HepG2 (cell line): Measurements from ENCODE around the gene GABARAPL2. TPM values are rescaled to one million over a fixed set of nuclear protein-coding genes. Genes with fewer than 3 reads are reported as not detected.

Experiments used
- ATAC-seq: fragments of 200-7000 bp; cut with Tn5 transposase; 3 replicates; pipeline ENCODE4 v1.9.1; 2020; ENCODE audit warnings: mild to moderate bottlenecking, moderate library complexity
- BruUV-seq: library from RNA; stranded (reverse); fragments of 400-500 nt; replicated peaks from 2 replicates; lab custom pipeline; 2021; lab: Mats Ljungman, UMichigan
- CTCF ChIA-PET: fragments of 300-600 bp; formaldehyde crosslinking; extraction: SDS; loops from one replicate; lab custom pipeline; 2021; ENCODE audit warnings: low total read pairs, inconsistent platforms, low intra/inter-chr PET ratio; lab: Yijun Ruan, JAX
- POLR2A ChIA-PET: fragments of 350-600 bp; sonication (Branson Sonifier 250); formaldehyde crosslinking; loops from one replicate; lab custom pipeline; 2020; ENCODE audit warnings: antibody characterized with exemption, inconsistent platforms; lab: Yijun Ruan, JAX
- DNase-seq: peaks from one replicate; pipeline ENCODE4 v3.0.0-alpha.2; 2015; ENCODE audit warnings: low spot score
- FAIRE-seq: peaks from 3 replicates; lab custom pipeline; 2011; peaks lifted over from hg19 to GRCh38; lab: Jason Lieb, UNC
- H2AFZ ChIP-seq: one replicate; pipeline ENCODE4 v1.6.1; 2011; ENCODE audit warnings: low read length, inconsistent platforms
- H3K27ac ChIP-seq: fragments of 300-600 bp; 3 replicates; pipeline ENCODE4 v1.8.0; 2011; ENCODE audit warnings: mixed run types, mild to moderate bottlenecking, mixed read lengths, low read length, inconsistent platforms; ENCODE audit not compliant: insufficient read depth; ENCODE audit errors: extremely low read length
- H3K27me3 ChIP-seq, 2 experiments: fragments of 200-600 bp in 1 of 2; 2 replicates in 1 of 2; 3 replicates in 1 of 2; pipeline versions ENCODE4 v1.6.0 to v1.8.0; 2011; ENCODE audit warnings: low read length in 2 of 2, mild to moderate bottlenecking in 2 of 2, moderate library complexity in 2 of 2, inconsistent platforms in 1 of 2; ENCODE audit not compliant: insufficient read depth in 2 of 2, control insufficient read depth in 1 of 2
- H3K36me3 ChIP-seq, 2 experiments: fragments of 200-600 bp in 1 of 2; replicated peaks in 1 of 2; 2 replicates in 1 of 2; 3 replicates in 1 of 2; pipeline versions ENCODE4 v1.5.1 to v1.8.0; 2011; ENCODE audit warnings: low read length in 2 of 2, inconsistent platforms in 1 of 2; ENCODE audit not compliant: insufficient read depth in 2 of 2, control insufficient read depth in 1 of 2
- H3K4me1 ChIP-seq: 2 replicates; pipeline ENCODE4 v1.5.1; 2012; ENCODE audit warnings: low read length, inconsistent platforms; ENCODE audit not compliant: insufficient read depth
- H3K4me2 ChIP-seq: 2 replicates; pipeline ENCODE4 v1.6.0; 2011; ENCODE audit warnings: low read depth, low read length, inconsistent platforms
- H3K4me3 ChIP-seq, 3 experiments: fragments of 200-600 bp in 1 of 3; sonication (generic), shearing (Covaris generic) in 1 of 3; replicated peaks in 1 of 3; 2 replicates each; pipeline ENCODE4 v1.5.1; 2011 to 2016; ENCODE audit warnings: low read length in 3 of 3, inconsistent platforms in 2 of 3, low read depth in 2 of 3, mild to moderate bottlenecking in 2 of 3, control low read depth in 1 of 3, mixed read lengths in 1 of 3; ENCODE audit not compliant: insufficient read depth in 1 of 3
- H3K79me2 ChIP-seq: one replicate; pipeline ENCODE4 v1.6.1; 2011; ENCODE audit warnings: low read length, inconsistent platforms; ENCODE audit not compliant: insufficient read depth
- H3K9ac ChIP-seq: 2 replicates; pipeline ENCODE4 v1.6.0; 2011; ENCODE audit warnings: mild to moderate bottlenecking, low read depth, low read length, inconsistent platforms; ENCODE audit not compliant: insufficient read depth
- H3K9me3 ChIP-seq: 2 replicates; pipeline ENCODE4 v1.5.1; 2012; ENCODE audit warnings: mild to moderate bottlenecking, low read length
- H4K20me1 ChIP-seq: 2 replicates; pipeline ENCODE4 v1.6.0; 2011; ENCODE audit warnings: inconsistent platforms, mild to moderate bottlenecking, low read length, moderate library complexity; ENCODE audit not compliant: insufficient read depth
- ARID2 ChIP-seq: sonication (generic); formaldehyde crosslinking; IDR thresholded peaks from 2 replicates; pipeline ENCODE4 v1.8.1; 2022; ENCODE audit warnings: mild to moderate bottlenecking, missing genetic modification reagents, borderline replicate concordance
- CCAR2 ChIP-seq: fragments of 200-400 bp; formaldehyde crosslinking; optimal IDR thresholded peaks from 2 replicates; pipeline ENCODE3; 2018; ENCODE audit warnings: low read depth, mild to moderate bottlenecking, low read length, moderate library complexity
- CEBPB ChIP-seq: IDR thresholded peaks from 2 replicates; pipeline ENCODE4 v1.6.1; 2011; ENCODE audit warnings: low read depth, low read length, improper control_type of control experiment, borderline replicate concordance
- KDM3A ChIP-seq: IDR thresholded peaks from 2 replicates; pipeline ENCODE4 v1.6.1; 2018; ENCODE audit warnings: low read depth, missing compliant biosample characterization
- PHF20 ChIP-seq: sonication (generic); formaldehyde crosslinking; IDR thresholded peaks from 2 replicates; pipeline ENCODE4 v1.5.0; 2020; ENCODE audit warnings: mild to moderate bottlenecking, missing genetic modification reagents
- SRY ChIP-seq: sonication (generic); formaldehyde crosslinking; IDR thresholded peaks from 2 replicates; pipeline ENCODE4 v1.8.0; 2022; ENCODE audit warnings: mild to moderate bottlenecking, missing genetic modification reagents
- ZNF20 ChIP-seq: sonication (generic); formaldehyde crosslinking; IDR thresholded peaks from 2 replicates; pipeline ENCODE4 v1.4.0; 2020; ENCODE audit warnings: mild to moderate bottlenecking, moderate library complexity, missing genetic modification reagents
- WGBS: methylation state at CpG from one replicate; pipeline ENCODE4 v1.1.6; 2017; ENCODE audit warnings: low lambda C conversion rate; 5-methylcytosine and 5-hydroxymethylcytosine counted together
- in situ Hi-C: cut with HindIII; loops from 2 replicates; pipeline ENCODE4 v1.10.0; 2017; ENCODE audit warnings: low pct_unique_long_range_greater_than_20kb; ENCODE audit not compliant: extremely low pct_ligation_motif_present
- intact Hi-C: fragments of 100-400 bp; cut with micrococcal nuclease; formaldehyde crosslinking; loops from one replicate; pipeline ENCODE4 v1.10.0; 2022; ENCODE audit not compliant: unreplicated experiment
- polyA plus RNA-seq, 8 experiments: library from polyadenylated mRNA; depleted of rRNA in 3 of 8; stranded (reverse) in 7 of 8; unstranded in 1 of 8; fragments of >200 nt; fragmentation: Illumina TruSeq in 4 of 8; extraction: Trizol in 4 of 8; gene quantifications; 2 replicates each; pipeline versions ENCODE4 v1.2.1 to v1.2.3, GENCODE V29; 2011 to 2016; ENCODE audit warnings: low read depth in 4 of 8, missing spikeins in 1 of 8, mixed read lengths in 1 of 8; ENCODE audit not compliant: insufficient read depth in 1 of 8
- total RNA-seq, 5 experiments: library from RNA; depleted of rRNA; stranded (reverse); fragments of >200 nt; fragmentation: Illumina TruSeq; extraction: Trizol; gene quantifications; 2 replicates each; pipeline ENCODE4 v1.2.3, GENCODE V29; 2016; ENCODE audit warnings: low read depth in 1 of 5
- TF ChIP-seq, protein P1 (sequence below): sonication (generic); formaldehyde crosslinking; IDR thresholded peaks from 2 replicates; pipeline ENCODE4 v1.5.1; 2020; ENCODE audit warnings: mild to moderate bottlenecking, missing genetic modification reagents, moderate library complexity
- TF ChIP-seq, protein P2 (sequence below): sonication (generic); formaldehyde crosslinking; IDR thresholded peaks from 2 replicates; pipeline ENCODE4 v1.4.0; 2020; ENCODE audit warnings: missing genetic modification reagents, low read depth, mild to moderate bottlenecking, borderline replicate concordance
- TF ChIP-seq, protein P3 (sequence below): sonication (generic); formaldehyde crosslinking; IDR thresholded peaks from 2 replicates; pipeline ENCODE4 v1.8.0; 2022; ENCODE audit warnings: mild to moderate bottlenecking, missing genetic modification reagents
- TF ChIP-seq, protein P4 (sequence below): sonication (generic); formaldehyde crosslinking; IDR thresholded peaks from 2 replicates; pipeline ENCODE4 v1.4.0; 2020; ENCODE audit warnings: mild to moderate bottlenecking, low read depth, missing genetic modification reagents
- TF ChIP-seq, protein P5 (sequence below): sonication (generic); formaldehyde crosslinking; IDR thresholded peaks from 2 replicates; pipeline ENCODE4 v1.8.1; 2023; ENCODE audit warnings: mild to moderate bottlenecking, moderate library complexity, missing genetic modification reagents

GABARAPL2 gene
- total and polyA plus RNA-seq, 2 of the 13 experiments (the other 11 are each of a cell fraction or from before 2014, with no cell fraction given), result 76.4 to 83.0 TPM

GRCh38 chr16:75622761-75623605 lies 56.8 kb downstream of the GABARAPL2 start, which contains the start of gene ADAT1:
Gene ADAT1, minus strand, starts transcription at chr16:75623281. Its CDS starts 2,482 bp downstream, at chr16:75620799.
- Histone ChIP-seq H3K9ac (peak within 1 kb of the TSS; percentile 85), H3K4me3 (peak within 1 kb of the TSS; percentile 80 to 86 (median 86)), H3K4me1 (peaks cover 34% of the 10 kb centered on the region), H3K27me3 (no peaks in the 10 kb centered on the region; a peak in 1 of 5 replicates), H3K4me2 (peak within 1 kb of the TSS; percentile 94), H2AFZ (peak within 1 kb of the TSS; percentile 10), H3K36me3 (peaks cover 4 to 29% of the 10 kb centered on the region in 2 experiments), H3K27ac (peak within 1 kb of the TSS; percentile 69), H3K79me2 (peaks cover 7% of the 10 kb centered on the region), H4K20me1 (no peaks in the 10 kb centered on the region), H3K9me3 (no peaks in the 10 kb centered on the region)
- peak; percentile 97 for DNase-seq
- CTCF ChIA-PET, result no interaction called here
- POLR2A ChIA-PET, result interaction anchor here (1.0 to 2.9 kb wide), 9 partner anchors 19 to 189 kb away, joined by 3 to 28 read pairs (median 7); partner anchors contain the start of genes CFDP1, GABARAPL2, KARS1 and TERF2IP
- in situ Hi-C loops, result no loop called here
- FAIRE-seq, result peak; percentile 88
- intact Hi-C loops, result loop anchor here (1.0 to 5.0 kb wide), 3 partner anchors 66 to 141 kb away; partner anchors contain the start of gene TMEM231
- TSS peak; percentile 73 for BruUV-seq
- 6% methylated on average over 47 of the region's 62 CpGs for WGBS
- peak; percentile 95 for ATAC-seq
- TF ChIP-seq, protein P1, sequence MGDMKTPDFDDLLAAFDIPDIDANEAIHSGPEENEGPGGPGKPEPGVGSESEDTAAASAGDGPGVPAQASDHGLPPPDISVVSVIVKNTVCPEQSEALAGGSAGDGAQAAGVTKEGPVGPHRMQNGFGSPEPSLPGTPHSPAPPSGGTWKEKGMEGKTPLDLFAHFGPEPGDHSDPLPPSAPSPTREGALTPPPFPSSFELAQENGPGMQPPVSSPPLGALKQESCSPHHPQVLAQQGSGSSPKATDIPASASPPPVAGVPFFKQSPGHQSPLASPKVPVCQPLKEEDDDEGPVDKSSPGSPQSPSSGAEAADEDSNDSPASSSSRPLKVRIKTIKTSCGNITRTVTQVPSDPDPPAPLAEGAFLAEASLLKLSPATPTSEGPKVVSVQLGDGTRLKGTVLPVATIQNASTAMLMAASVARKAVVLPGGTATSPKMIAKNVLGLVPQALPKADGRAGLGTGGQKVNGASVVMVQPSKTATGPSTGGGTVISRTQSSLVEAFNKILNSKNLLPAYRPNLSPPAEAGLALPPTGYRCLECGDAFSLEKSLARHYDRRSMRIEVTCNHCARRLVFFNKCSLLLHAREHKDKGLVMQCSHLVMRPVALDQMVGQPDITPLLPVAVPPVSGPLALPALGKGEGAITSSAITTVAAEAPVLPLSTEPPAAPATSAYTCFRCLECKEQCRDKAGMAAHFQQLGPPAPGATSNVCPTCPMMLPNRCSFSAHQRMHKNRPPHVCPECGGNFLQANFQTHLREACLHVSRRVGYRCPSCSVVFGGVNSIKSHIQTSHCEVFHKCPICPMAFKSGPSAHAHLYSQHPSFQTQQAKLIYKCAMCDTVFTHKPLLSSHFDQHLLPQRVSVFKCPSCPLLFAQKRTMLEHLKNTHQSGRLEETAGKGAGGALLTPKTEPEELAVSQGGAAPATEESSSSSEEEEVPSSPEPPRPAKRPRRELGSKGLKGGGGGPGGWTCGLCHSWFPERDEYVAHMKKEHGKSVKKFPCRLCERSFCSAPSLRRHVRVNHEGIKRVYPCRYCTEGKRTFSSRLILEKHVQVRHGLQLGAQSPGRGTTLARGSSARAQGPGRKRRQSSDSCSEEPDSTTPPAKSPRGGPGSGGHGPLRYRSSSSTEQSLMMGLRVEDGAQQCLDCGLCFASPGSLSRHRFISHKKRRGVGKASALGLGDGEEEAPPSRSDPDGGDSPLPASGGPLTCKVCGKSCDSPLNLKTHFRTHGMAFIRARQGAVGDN, result peak; percentile 97
- peak; percentile 91 for TF ChIP-seq PHF20 (CRISPR knock-in tag)
- peak; percentile 80; the same call in 1 of the 2 replicates for TF ChIP-seq SRY (CRISPR knock-in tag)
- TF ChIP-seq CEBPB, result no peak
- TF ChIP-seq, protein P2, sequence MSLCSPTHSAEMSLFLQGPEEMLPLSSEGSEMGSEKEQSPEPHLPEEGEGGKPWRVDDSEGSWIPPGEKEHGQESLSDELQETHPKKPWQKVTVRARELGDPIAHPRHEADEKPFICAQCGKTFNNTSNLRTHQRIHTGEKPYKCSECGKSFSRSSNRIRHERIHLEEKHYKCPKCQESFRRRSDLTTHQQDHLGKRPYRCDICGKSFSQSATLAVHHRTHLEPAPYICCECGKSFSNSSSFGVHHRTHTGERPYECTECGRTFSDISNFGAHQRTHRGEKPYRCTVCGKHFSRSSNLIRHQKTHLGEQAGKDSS (CRISPR knock-in tag), result peak; percentile 25; the same call in 1 of the 2 replicates
- TF ChIP-seq, protein P3, sequence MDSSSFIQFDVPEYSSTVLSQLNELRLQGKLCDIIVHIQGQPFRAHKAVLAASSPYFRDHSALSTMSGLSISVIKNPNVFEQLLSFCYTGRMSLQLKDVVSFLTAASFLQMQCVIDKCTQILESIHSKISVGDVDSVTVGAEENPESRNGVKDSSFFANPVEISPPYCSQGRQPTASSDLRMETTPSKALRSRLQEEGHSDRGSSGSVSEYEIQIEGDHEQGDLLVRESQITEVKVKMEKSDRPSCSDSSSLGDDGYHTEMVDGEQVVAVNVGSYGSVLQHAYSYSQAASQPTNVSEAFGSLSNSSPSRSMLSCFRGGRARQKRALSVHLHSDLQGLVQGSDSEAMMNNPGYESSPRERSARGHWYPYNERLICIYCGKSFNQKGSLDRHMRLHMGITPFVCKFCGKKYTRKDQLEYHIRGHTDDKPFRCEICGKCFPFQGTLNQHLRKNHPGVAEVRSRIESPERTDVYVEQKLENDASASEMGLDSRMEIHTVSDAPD, result no peak; the same call in 1 of the 2 replicates
- TF ChIP-seq CCAR2, result no peak
- TF ChIP-seq, protein P4, sequence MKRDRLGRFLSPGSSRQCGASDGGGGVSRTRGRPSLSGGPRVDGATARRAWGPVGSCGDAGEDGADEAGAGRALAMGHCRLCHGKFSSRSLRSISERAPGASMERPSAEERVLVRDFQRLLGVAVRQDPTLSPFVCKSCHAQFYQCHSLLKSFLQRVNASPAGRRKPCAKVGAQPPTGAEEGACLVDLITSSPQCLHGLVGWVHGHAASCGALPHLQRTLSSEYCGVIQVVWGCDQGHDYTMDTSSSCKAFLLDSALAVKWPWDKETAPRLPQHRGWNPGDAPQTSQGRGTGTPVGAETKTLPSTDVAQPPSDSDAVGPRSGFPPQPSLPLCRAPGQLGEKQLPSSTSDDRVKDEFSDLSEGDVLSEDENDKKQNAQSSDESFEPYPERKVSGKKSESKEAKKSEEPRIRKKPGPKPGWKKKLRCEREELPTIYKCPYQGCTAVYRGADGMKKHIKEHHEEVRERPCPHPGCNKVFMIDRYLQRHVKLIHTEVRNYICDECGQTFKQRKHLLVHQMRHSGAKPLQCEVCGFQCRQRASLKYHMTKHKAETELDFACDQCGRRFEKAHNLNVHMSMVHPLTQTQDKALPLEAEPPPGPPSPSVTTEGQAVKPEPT (CRISPR knock-in tag), result no peak; the same call in 1 of the 2 replicates
- TF ChIP-seq ZNF20 (CRISPR knock-in tag), result no peak
- 0 out of 2 replicates have a peak, but pooled peaks have one; percentile 45 for TF ChIP-seq KDM3A (CRISPR knock-in tag)
- TF ChIP-seq ARID2 (CRISPR knock-in tag), result no peak
- TF ChIP-seq, protein P5, sequence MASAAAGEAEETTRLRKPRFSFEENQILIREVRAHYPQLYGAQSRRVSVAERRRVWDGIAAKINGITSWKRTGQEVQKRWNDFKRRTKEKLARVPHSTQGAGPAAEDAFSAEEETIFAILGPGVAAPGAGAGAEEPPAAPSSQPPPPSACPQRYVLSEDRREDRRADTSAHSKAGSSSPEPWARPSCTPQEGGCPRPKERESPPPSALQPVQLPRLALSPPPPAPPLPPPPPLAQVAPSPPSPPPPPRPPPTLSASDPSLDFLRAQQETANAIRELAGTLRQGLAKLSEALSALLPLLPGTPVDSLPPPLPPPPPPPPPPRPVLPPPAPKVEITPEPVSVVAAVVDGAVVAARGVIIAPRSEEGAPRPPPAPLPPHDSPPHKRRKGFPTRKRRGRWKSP (CRISPR knock-in tag), result peak; percentile 87
